Ovary (tissue), 3 donors: ENCODE data around the gene AQP5.

Experiments
- POLR2A ChIP-seq: fragments of 450-650 bp; IDR thresholded peaks from one replicate; pipeline ENCODE4 v1.6.1; 2017; ENCODE audit warnings: antibody characterized with exemption, mild to moderate bottlenecking, moderate library complexity
- TF ChIP-seq, protein P1 (sequence below), 3 donors: fragments of 450-650 bp in 2 of 3; fragments of 200-600 bp in 1 of 3; IDR thresholded peaks; one replicate each; pipeline versions ENCODE4 v1.5.1 to v1.8.0; 2016 to 2022; ENCODE audit warnings: antibody characterized with exemption in 3 of 3, mild to moderate bottlenecking in 1 of 3
- donor health status: DM: no; HTN: no; CAD: no.

DNA sequence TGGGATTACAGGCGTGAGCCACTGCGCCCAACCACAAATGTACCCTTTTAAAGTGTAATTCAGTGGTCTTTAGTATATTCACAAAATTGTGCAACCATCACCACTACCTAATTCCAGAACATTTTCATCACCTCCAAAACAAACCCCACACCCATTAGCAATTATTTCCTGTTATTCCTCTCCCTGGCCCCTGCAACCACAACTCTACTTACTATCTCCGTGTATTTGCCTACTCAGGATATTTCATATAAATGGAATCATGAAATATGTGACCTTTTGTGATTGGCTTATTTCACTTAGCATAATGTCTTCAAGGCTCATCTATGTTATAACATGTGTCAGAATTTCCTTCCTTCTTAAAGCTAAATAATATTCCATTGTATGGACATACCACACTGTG lies 27.2 kb upstream of the AQP5 start:
- TF ChIP-seq, protein P1, sequence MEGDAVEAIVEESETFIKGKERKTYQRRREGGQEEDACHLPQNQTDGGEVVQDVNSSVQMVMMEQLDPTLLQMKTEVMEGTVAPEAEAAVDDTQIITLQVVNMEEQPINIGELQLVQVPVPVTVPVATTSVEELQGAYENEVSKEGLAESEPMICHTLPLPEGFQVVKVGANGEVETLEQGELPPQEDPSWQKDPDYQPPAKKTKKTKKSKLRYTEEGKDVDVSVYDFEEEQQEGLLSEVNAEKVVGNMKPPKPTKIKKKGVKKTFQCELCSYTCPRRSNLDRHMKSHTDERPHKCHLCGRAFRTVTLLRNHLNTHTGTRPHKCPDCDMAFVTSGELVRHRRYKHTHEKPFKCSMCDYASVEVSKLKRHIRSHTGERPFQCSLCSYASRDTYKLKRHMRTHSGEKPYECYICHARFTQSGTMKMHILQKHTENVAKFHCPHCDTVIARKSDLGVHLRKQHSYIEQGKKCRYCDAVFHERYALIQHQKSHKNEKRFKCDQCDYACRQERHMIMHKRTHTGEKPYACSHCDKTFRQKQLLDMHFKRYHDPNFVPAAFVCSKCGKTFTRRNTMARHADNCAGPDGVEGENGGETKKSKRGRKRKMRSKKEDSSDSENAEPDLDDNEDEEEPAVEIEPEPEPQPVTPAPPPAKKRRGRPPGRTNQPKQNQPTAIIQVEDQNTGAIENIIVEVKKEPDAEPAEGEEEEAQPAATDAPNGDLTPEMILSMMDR (IDR thresholded peaks at IDR 0.05) = no peak
- TF ChIP-seq POLR2A = no peak
